ENCODE results near the gene ARID1B. TPM values are rescaled to one million over a fixed set of nuclear protein-coding genes. Genes with fewer than 3 reads are reported as not detected.
A peak's percentile ranks its signal among the peaks of the same experiment; 100 is the strongest.

ARID1B gene
- total RNA-seq, 4 donors from 2014 or later = 25.2 to 103 (median 59.5) TPM

GRCh38 chr6:157024745-157025144 lies 247.6 kb downstream of the ARID1B start:
- peak overlapping the region in 3 of 4 donors; percentile 55 to 100 (median 100) for H3K27ac ChIP-seq
- H3K4me1 ChIP-seq = peaks cover 8 to 45% (median 20%) of the 10 kb centered on the region in 3 donors
- 44 to 51% methylated on average over 3 of the region's 3 CpGs for WGBS, 2 donors
- intact Hi-C loops (cut with DNase I) = loop anchor here (5.0 kb wide), 1 partner anchor 247 kb away; the partner anchor contains the start of gene ARID1B
- no peak for TF ChIP-seq CTCF (IDR thresholded peaks at IDR 0.05)
- TF ChIP-seq POLR2A (IDR thresholded peaks at IDR 0.05) = no peak
- H3K4me3 ChIP-seq = no peak overlapping the region
- H3K27me3 ChIP-seq = no peaks in the 10 kb centered on the region
- no peak for DNase-seq
- H3K9me3 ChIP-seq = peaks cover 0 to 12% (median 5%) of the 10 kb centered on the region in 3 donors
- no peaks in the 10 kb centered on the region for H3K36me3 ChIP-seq

GRCh38 chr6:157025437-157025836 lies 248.3 kb downstream of the ARID1B start:
- no peak for DNase-seq
- intact Hi-C loops (cut with DNase I) = no loop called here
- 33 to 47% methylated on average over 1 of the region's 1 CpG for WGBS, 2 donors
- peaks cover 0 to 13% (median 5%) of the 10 kb centered on the region in 3 donors for H3K9me3 ChIP-seq
- TF ChIP-seq CTCF (IDR thresholded peaks at IDR 0.05) (no peak), POLR2A (IDR thresholded peaks at IDR 0.05) (no peak)
- peak overlapping the region in 2 of 4 donors; percentile 27 to 100 for H3K27ac ChIP-seq
- peaks cover 8 to 45% (median 17%) of the 10 kb centered on the region in 3 donors for H3K4me1 ChIP-seq
- no peak overlapping the region for H3K4me3 ChIP-seq
- no peaks in the 10 kb centered on the region for H3K27me3 ChIP-seq
- H3K36me3 ChIP-seq = no peaks in the 10 kb centered on the region

GRCh38 chr6:157029980-157030690 lies 253.0 kb downstream of the ARID1B start:
- Histone ChIP-seq H3K4me3 (no peak overlapping the region), H3K36me3 (no peaks in the 10 kb centered on the region), H3K27ac (peak overlapping the region in 3 of 4 donors; percentile 11 to 25 (median 19)), H3K9me3 (peaks cover 0 to 13% (median 5%) of the 10 kb centered on the region in 3 donors), H3K4me1 (peaks cover 0 to 50% (median 14%) of the 10 kb centered on the region in 3 donors), H3K27me3 (no peaks in the 10 kb centered on the region)
- 64 to 81% methylated on average over 3 of the region's 4 CpGs for WGBS, 2 donors
- TF ChIP-seq CTCF (IDR thresholded peaks at IDR 0.05) = no peak
- no peak for TF ChIP-seq POLR2A (IDR thresholded peaks at IDR 0.05)
- DNase-seq = no peak
- intact Hi-C loops (cut with DNase I) = loop anchor here (10.0 kb wide), 1 partner anchor 345 kb away; no protein-coding TSS in a partner anchor

GRCh38 chr6:157030755-157031154 lies 253.6 kb downstream of the ARID1B start:
- no peaks in the 10 kb centered on the region for H3K27me3 ChIP-seq
- TF ChIP-seq CTCF (IDR thresholded peaks at IDR 0.05) (no peak), POLR2A (IDR thresholded peaks at IDR 0.05) (no peak)
- no peak for DNase-seq
- WGBS, 2 donors = 85 to 93% methylated on average over 10 of the region's 10 CpGs
- peaks cover 5 to 54% (median 19%) of the 10 kb centered on the region in 3 donors for H3K4me1 ChIP-seq
- H3K9me3 ChIP-seq = peaks cover 0 to 8% (median 2%) of the 10 kb centered on the region in 3 donors
- intact Hi-C loops (cut with DNase I) = loop anchor here (10.0 kb wide), 1 partner anchor 346 kb away; no protein-coding TSS in a partner anchor
- no peak overlapping the region for H3K4me3 ChIP-seq
- no peak overlapping the region for H3K27ac ChIP-seq
- no peaks in the 10 kb centered on the region for H3K36me3 ChIP-seq

GRCh38 chr6:157032923-157033322 lies 255.7 kb downstream of the ARID1B start:
- H3K4me3 ChIP-seq = peak overlapping the region; percentile 26 to 61 (median 43)

More at GRCh38 chr6:157032923-157033322, 255.7 kb downstream of the ARID1B start:
- intact Hi-C loops (cut with DNase I) = loop anchor here (10.0 kb wide), 1 partner anchor 348 kb away; no protein-coding TSS in a partner anchor
- H3K27ac ChIP-seq = peak overlapping the region in 3 of 4 donors; percentile 81 to 86 (median 85)
- no peaks in the 10 kb centered on the region for H3K36me3 ChIP-seq
- no peaks in the 10 kb centered on the region for H3K27me3 ChIP-seq
- peaks cover 20 to 76% (median 37%) of the 10 kb centered on the region in 3 donors for H3K4me1 ChIP-seq
- DNase-seq = no peak
- WGBS, 2 donors = 36 to 39% methylated on average over 4 of the region's 4 CpGs
- TF ChIP-seq CTCF (IDR thresholded peaks at IDR 0.05) (no peak), POLR2A (IDR thresholded peaks at IDR 0.05) (no peak)
- H3K9me3 ChIP-seq = peaks cover 0 to 6% (median 0%) of the 10 kb centered on the region in 3 donors
